HG02759 (cell line): Measurements from ENCODE around the gene SESN2.
"Not testable (repeated sequence)": the region's sequence is repeated elsewhere in the genome, so short reads cannot be mapped to it uniquely, and the experiment has no call there.

Experiments
- ATAC-seq: cut with Tn5 transposase; IDR thresholded peaks from one replicate; pipeline ENCODE4 v1.9.1; 2021; ENCODE audit warnings: mild to moderate bottlenecking, moderate library complexity; ENCODE audit not compliant: unreplicated experiment

SESN2 gene

GRCh38 chr1:28326984-28327383 is 67.7 kb downstream of the SESN2 start:
- ATAC-seq: no peak

- ATAC-seq: not testable (repeated sequence)
Measured at GRCh38 chr1:28327431-28327830, 68.1 kb downstream of the SESN2 start.

GRCh38 chr1:28328228-28328648 is 68.9 kb downstream of the SESN2 start:
- no peak for ATAC-seq

- no peak for ATAC-seq
Measured at GRCh38 chr1:28329395-28330153, 70.3 kb downstream of the SESN2 start.
